ENCODE data around the gene RBM15B.

Gene RBM15B

DNA sequence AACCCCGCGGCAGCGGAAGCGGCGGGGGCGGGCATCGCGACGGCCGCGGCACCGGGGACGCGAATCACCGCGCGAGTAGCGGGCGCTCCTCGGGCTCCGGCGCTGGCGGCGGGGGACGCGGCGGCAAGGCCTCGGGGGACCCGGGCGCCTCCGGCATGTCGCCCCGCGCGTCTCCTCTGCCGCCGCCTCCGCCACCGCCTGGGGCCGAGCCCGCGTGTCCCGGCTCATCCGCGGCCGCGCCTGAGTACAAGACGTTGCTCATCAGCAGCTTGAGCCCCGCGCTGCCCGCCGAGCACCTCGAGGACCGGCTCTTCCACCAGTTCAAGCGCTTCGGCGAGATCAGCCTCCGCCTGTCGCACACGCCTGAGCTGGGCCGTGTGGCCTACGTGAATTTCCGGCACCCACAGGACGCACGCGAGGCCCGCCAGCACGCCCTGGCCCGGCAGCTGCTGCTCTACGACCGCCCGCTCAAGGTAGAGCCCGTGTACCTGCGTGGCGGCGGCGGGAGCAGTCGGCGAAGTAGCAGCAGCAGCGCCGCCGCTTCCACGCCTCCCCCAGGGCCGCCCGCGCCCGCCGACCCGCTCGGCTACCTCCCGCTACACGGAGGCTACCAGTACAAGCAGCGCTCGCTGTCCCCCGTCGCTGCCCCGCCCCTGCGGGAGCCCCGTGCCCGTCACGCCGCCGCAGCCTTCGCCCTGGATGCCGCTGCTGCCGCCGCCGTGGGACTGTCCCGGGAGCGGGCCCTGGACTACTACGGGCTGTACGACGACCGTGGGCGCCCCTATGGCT lies 675 bp downstream of the RBM15B start:
- no peak for DNase-seq (ENCODE audit: low spot score)
- CTCF ChIA-PET, result no interaction called here
- POLR2A ChIA-PET (ENCODE audit: low non-redundant PET), result no interaction called here
- H3K27ac ChIP-seq, result peak overlapping the region; percentile 85
- TF ChIP-seq, protein P1, sequence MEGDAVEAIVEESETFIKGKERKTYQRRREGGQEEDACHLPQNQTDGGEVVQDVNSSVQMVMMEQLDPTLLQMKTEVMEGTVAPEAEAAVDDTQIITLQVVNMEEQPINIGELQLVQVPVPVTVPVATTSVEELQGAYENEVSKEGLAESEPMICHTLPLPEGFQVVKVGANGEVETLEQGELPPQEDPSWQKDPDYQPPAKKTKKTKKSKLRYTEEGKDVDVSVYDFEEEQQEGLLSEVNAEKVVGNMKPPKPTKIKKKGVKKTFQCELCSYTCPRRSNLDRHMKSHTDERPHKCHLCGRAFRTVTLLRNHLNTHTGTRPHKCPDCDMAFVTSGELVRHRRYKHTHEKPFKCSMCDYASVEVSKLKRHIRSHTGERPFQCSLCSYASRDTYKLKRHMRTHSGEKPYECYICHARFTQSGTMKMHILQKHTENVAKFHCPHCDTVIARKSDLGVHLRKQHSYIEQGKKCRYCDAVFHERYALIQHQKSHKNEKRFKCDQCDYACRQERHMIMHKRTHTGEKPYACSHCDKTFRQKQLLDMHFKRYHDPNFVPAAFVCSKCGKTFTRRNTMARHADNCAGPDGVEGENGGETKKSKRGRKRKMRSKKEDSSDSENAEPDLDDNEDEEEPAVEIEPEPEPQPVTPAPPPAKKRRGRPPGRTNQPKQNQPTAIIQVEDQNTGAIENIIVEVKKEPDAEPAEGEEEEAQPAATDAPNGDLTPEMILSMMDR (conservative IDR thresholded peaks at IDR 0.05; ENCODE audit: low read depth), result no peak

DNA sequence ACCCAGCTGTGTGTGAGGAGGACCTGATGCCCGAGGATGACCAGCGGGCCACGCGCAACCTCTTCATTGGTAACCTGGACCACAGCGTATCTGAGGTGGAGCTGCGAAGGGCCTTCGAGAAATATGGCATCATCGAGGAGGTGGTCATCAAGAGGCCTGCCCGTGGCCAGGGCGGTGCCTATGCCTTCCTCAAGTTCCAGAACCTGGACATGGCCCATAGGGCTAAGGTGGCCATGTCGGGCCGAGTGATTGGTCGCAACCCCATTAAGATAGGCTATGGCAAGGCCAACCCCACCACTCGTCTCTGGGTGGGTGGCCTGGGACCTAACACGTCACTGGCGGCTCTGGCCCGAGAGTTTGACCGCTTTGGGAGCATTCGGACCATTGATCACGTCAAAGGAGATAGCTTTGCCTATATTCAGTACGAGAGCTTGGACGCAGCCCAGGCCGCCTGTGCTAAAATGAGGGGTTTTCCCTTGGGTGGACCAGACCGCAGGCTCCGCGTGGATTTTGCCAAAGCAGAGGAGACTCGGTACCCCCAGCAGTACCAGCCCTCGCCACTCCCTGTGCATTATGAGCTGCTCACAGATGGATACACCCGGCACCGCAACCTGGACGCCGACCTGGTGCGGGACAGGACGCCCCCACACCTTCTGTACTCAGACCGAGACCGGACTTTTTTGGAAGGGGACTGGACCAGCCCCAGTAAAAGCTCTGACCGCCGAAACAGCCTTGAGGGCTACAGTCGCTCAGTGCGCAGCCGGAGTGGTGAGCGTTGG lies 1.5 kb downstream of the RBM15B start:
- TF ChIP-seq, protein P1 (conservative IDR thresholded peaks at IDR 0.05; ENCODE audit: low read depth), result no peak
- CTCF ChIA-PET, result no interaction called here
- DNase-seq (ENCODE audit: low spot score), result no peak
- POLR2A ChIA-PET (ENCODE audit: low non-redundant PET), result no interaction called here
- H3K27ac ChIP-seq, result peak overlapping the region; percentile 85

DNA sequence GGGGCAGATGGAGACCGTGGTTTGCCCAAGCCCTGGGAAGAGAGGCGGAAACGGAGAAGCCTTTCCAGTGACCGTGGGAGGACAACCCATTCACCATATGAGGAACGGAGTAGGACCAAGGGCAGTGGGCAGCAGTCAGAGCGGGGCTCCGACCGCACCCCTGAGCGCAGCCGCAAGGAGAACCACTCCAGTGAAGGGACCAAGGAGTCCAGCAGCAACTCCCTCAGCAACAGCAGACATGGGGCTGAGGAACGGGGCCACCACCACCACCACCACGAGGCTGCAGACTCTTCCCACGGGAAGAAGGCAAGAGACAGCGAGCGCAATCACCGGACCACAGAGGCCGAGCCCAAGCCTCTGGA lies 2.0 kb downstream of the RBM15B start:
- TF ChIP-seq, protein P1 (conservative IDR thresholded peaks at IDR 0.05; ENCODE audit: low read depth), result no peak
- POLR2A ChIA-PET (ENCODE audit: low non-redundant PET), result no interaction called here

DNA sequence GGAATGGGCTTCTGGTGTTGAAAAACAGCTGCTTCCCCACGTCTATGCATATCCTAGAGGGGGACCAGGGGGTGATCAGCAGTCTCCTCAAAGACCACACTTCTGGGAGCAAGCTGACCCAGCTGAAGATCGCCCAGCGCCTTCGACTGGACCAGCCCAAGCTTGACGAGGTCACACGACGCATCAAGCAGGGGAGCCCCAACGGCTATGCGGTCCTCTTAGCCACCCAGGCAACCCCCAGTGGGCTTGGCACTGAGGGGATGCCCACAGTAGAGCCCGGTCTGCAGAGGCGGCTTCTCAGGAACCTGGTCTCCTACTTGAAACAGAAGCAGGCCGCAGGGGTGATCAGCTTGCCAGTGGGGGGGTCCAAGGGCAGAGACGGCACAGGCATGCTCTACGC lies 2.5 kb downstream of the RBM15B start:
- peak overlapping the region; percentile 85; the same call in 1 of the 2 replicates for H3K27ac ChIP-seq
- TF ChIP-seq, protein P1 (conservative IDR thresholded peaks at IDR 0.05; ENCODE audit: low read depth), result no peak
- POLR2A ChIA-PET (ENCODE audit: low non-redundant PET), result no interaction called here
- no peak for DNase-seq (ENCODE audit: low spot score)
- CTCF ChIA-PET, result no interaction called here

More for the DNA sequence above, 2.0 kb downstream of the RBM15B start:
- H3K27ac ChIP-seq, result peak overlapping the region; percentile 85; the same call in 1 of the 2 replicates
- DNase-seq (ENCODE audit: low spot score), result no peak
- CTCF ChIA-PET, result no interaction called here

DNA sequence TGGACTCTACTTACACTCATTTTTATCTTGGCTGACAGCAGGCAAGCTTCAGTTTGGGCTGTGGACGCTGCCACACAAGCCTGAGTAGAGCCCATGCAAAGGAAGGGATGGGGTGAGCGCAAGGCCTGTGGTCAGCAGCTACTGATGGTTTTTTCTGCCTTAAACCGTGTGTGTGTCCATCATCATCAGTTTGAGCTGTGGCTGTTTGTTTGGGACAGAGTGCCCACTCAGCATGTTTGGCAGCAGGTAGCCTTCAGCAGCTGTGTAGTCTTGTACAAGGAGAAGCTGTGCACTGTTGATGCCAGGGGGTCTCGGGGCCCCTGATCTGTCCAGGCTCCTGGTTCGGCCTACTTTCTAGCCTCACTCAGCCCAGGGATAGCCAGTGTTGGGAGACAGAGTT lies 3.5 kb downstream of the RBM15B start:
- ChIA-PET POLR2A (ENCODE audit: low non-redundant PET) (no interaction called here), CTCF (no interaction called here)

DNA sequence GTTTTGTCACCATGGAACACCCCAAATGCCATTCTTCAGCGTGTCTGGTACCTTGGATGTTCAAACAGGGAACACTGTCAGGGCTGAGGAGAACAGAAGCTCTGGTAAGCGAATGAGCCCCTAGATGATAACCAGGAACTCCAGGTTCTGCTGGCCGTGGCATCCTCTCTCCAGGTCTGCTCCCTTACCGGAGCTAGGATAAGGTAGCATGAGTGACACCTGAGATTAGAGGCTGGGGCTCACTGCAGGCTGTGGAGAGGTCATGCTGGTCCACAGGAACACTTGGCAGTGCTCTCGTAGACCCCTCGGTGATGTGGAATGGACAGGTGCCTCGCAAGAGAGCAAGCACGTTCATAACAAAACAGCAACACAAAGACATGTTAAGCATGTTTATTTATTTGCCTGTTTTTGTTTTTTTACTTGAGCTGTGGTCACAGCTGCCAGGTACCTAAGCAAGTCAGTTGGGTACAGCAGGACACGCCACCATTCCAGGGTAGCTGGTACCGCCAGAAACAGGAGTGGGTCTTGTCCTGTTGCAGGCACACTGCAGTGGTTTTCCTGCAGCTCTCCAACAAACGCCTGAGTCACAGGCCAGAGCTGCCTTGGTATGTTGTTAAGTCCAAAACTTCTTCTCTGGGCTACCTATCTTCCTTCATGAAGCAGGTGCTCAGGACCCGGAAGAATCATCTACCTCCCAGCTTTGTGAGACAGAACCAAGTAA lies 4.6 kb downstream of the RBM15B start:
- POLR2A ChIA-PET (ENCODE audit: low non-redundant PET), result interaction anchor here (0.6 kb wide), 1 partner anchor 29 kb away, joined by 3 read pairs; no protein-coding TSS in a partner anchor
- TF ChIP-seq, protein P1 (conservative IDR thresholded peaks at IDR 0.05; ENCODE audit: low read depth), result no peak
- no peak for DNase-seq (ENCODE audit: low spot score)
- H3K27ac ChIP-seq, result peak overlapping the region; percentile 44
- CTCF ChIA-PET, result no interaction called here

More for the DNA sequence above, 3.5 kb downstream of the RBM15B start:
- TF ChIP-seq, protein P1 (conservative IDR thresholded peaks at IDR 0.05; ENCODE audit: low read depth), result no peak
- peak overlapping the region; percentile 44 for H3K27ac ChIP-seq
- DNase-seq (ENCODE audit: low spot score), result no peak

Data from RWPE1 (cell line).